Ectodermal cell (in vitro differentiated cells): Measurements from ENCODE around the gene DGCR8.

Source experiments
- H3K27ac ChIP-seq: 2 replicates; pipeline ENCODE4 v1.7.0; 2013; ENCODE audit warnings: mild to moderate bottlenecking, low read depth, low read length; ENCODE audit not compliant: insufficient read depth, poor library complexity, severe bottlenecking
- H3K27me3 ChIP-seq: 2 replicates; pipeline ENCODE4 v1.7.0; 2013; ENCODE audit warnings: mild to moderate bottlenecking, low read length; ENCODE audit not compliant: insufficient read depth, control insufficient read depth, poor library complexity, severe bottlenecking
- H3K36me3 ChIP-seq: one replicate; pipeline ENCODE4 v1.7.0; 2013; ENCODE audit warnings: low read length; ENCODE audit not compliant: control insufficient read depth, insufficient read depth
- H3K4me1 ChIP-seq: one replicate; pipeline ENCODE4 v1.7.0; 2013; ENCODE audit warnings: low read length; ENCODE audit not compliant: control insufficient read depth, insufficient read depth
- H3K4me3 ChIP-seq: 2 replicates; pipeline ENCODE4 v1.7.0; 2013; ENCODE audit warnings: low read depth, low read length, control low read depth; ENCODE audit not compliant: insufficient read depth
- H3K9me3 ChIP-seq: 2 replicates; pipeline ENCODE4 v1.7.0; 2013; ENCODE audit warnings: mild to moderate bottlenecking, low read length, moderate library complexity; ENCODE audit not compliant: control insufficient read depth
- whole genome bisulfite sequencing, 2 experiments: methylation state at CpG; one replicate each; pipeline ENCODE4 v1.1.7; 2013; ENCODE audit warnings: missing lambda C conversion rate in 2 of 2; 5-methylcytosine and 5-hydroxymethylcytosine counted together

DGCR8 gene

DNA sequence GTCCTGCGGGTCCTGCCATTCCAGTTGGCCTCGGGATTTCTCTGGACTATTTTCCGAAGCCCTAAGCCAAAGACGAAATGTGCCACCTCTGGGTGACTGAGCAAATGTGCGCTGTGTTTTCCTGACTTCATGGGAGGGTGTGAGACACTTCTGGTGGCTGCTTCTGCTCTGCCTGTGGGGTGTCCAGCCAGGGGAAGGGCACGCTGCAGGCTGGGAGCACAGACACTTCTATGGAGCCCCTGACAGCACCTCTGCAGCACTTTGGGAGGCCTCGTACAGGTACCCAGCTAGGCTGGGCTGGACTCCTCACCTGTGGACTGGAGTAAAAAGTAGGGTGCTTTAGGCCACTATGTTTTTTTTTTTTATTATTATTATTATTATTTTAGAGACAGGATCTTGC lies 41.5 kb upstream of the DGCR8 start:
- Histone ChIP-seq H3K4me1 (no peaks in the 10 kb centered on the region), H3K36me3 (no peaks in the 10 kb centered on the region), H3K27ac (no peak overlapping the region), H3K27me3 (no peaks in the 10 kb centered on the region), H3K9me3 (no peaks in the 10 kb centered on the region), H3K4me3 (no peak overlapping the region)
- WGBS, 2 experiments, result 95 to 98% methylated on average over 7 of the region's 7 CpGs

DNA sequence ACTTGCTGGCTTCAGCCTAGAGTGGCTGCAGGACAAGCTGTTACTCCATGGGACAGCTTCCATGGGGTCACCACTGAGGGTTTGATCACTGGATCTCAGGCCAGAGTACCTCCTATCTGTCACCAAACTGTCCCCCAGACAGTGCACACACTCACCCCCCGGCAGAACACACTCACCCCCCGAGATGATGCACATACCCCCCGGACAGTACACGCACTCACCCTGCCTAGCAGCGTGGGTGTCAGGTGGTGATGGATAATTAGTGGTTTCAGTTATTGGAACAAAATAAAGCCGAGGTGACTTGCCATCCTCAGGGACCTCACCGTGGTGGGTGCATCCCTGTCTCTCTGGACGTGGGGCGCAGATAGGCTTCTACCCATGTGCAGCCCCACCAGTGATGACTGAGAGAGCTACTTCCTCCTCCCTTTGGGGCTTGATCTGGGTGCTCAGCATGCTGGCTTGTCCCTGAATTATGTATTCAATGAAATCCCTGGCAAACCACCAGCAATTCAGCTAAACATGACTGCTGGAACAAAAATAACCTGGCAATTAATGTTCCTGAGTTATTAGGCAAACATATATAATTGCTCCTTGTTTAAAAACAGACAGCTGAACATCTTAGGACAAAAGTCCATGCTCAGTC lies 40.2 kb upstream of the DGCR8 start:
- H3K9me3 ChIP-seq, result no peaks in the 10 kb centered on the region
- no peaks in the 10 kb centered on the region for H3K36me3 ChIP-seq
- no peaks in the 10 kb centered on the region for H3K4me1 ChIP-seq
- H3K27ac ChIP-seq, result no peak overlapping the region
- no peak overlapping the region for H3K4me3 ChIP-seq
- H3K27me3 ChIP-seq, result no peaks in the 10 kb centered on the region
- WGBS, 2 experiments, result 95 to 97% methylated on average over 8 to 9 of the region's 9 CpGs

DNA sequence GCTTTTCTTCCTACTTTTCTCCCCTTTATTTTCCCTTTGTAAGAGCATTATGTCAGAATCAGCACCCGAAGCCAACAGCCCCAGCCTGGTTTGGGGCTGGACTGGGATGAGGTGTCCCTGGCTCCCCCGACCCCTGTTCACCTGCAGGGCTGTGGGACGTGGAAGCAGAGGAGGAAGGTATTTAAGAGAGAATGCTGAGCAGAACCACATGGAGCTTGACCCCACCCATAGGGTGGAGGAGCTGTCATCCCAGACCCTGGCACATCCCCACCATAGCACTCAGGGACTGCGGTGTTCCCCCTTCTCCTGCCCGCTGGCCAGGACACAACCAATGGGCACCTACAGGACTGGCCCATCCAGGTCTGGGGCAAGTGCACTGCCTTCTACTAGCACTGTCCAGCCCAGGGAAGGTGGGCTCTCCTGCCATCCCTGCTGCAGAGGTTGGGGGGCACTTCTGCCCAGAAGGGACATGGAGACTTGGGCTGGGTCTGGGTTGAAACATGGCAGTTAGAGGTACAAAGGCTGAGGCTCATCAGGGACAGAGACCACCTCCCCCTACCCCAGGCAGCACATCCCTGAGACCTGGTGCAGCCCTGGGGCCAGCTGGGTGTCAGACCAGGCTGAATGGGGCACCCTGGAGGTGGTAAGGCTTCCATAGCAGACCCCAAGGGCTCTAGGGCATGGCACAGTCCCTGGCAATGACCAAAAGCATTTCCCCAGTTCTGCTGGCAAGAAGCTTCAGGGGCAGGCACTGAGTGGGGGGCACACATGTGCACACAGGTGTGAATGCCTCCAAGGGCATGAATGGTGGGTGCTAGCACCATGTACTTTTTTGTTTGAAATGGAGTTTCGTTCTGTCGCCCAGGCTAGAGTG lies 39.5 kb upstream of the DGCR8 start:
- Histone ChIP-seq H3K4me1 (no peaks in the 10 kb centered on the region), H3K9me3 (no peaks in the 10 kb centered on the region), H3K4me3 (no peak overlapping the region), H3K27me3 (no peaks in the 10 kb centered on the region), H3K27ac (no peak overlapping the region), H3K36me3 (no peaks in the 10 kb centered on the region)
- WGBS, 2 experiments, result 92 to 95% methylated on average over 7 of the region's 7 CpGs

DNA sequence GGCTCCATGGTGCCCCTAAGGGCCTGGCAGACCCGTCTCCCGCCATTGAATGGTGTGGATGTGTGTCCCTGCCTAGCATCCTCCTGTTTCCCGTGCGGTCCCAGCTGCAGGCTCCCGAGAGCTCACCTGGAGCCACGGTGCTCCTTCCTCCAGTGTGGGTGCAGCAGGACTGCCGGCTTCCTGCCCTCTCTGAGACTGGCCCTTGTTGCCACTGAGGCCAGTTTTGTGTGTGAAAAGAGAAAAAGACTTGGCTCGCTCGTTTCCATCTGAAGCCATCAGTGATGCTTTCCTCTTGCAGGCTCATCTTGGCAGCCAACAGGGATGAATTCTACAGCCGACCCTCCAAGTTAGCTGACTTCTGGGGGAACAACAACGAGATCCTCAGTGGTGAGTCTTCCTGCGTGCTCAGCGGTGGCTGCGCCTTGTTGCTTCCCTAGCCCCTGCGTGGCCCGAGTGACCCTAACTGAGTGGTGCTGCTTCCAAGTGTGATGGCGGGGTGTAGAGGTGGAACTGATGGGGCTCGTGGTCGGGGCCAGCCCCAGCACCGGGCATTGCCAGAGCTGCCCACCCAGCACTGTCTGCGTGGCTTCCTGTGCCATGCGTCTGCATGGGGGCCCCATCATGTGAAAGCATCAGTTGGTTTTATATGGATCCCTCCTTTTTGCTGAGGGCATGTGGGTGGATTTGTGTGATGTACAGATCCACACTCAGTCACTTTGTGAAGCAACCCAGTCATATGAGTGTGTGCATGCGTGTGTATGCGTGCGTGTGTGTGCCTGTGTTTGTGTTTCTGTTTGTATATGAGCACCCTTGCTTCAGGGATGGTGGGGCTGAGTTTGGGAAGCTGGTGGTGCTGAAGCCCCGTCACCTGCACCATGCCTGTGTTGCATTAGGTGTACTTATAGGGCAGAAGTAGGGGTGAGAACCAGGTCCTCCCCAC lies 36.7 kb upstream of the DGCR8 start:
- H3K4me1 ChIP-seq, result no peaks in the 10 kb centered on the region
- H3K36me3 ChIP-seq, result no peaks in the 10 kb centered on the region
- H3K27ac ChIP-seq, result no peak overlapping the region
- 94 to 95% methylated on average over 26 of the region's 26 CpGs for WGBS, 2 experiments
- no peaks in the 10 kb centered on the region for H3K27me3 ChIP-seq
- H3K4me3 ChIP-seq, result no peak overlapping the region
- H3K9me3 ChIP-seq, result no peaks in the 10 kb centered on the region

DNA sequence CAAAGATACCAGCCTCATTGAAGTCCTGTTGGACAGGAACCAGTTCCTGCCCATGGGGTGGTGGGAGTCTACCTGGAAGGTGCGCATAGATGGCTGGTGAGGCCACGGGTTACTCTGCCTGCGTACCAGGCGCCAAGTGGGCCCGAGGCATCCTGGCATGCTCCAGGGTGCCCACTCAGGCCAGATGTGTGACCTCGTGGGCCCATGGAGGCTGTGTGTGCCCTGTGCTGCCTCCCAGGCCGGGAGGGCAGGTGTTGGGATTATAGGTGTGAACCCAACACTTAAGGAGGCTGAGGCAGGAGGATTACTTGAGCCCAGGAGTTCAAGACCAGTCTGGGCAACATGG lies 36.1 kb upstream of the DGCR8 start:
- H3K27me3 ChIP-seq, result no peaks in the 10 kb centered on the region
- H3K4me3 ChIP-seq, result no peak overlapping the region
- no peaks in the 10 kb centered on the region for H3K36me3 ChIP-seq
- H3K4me1 ChIP-seq, result no peaks in the 10 kb centered on the region
- no peak overlapping the region for H3K27ac ChIP-seq
- H3K9me3 ChIP-seq, result no peaks in the 10 kb centered on the region
- WGBS, 2 experiments, result 93 to 95% methylated on average over 7 of the region's 7 CpGs

DNA sequence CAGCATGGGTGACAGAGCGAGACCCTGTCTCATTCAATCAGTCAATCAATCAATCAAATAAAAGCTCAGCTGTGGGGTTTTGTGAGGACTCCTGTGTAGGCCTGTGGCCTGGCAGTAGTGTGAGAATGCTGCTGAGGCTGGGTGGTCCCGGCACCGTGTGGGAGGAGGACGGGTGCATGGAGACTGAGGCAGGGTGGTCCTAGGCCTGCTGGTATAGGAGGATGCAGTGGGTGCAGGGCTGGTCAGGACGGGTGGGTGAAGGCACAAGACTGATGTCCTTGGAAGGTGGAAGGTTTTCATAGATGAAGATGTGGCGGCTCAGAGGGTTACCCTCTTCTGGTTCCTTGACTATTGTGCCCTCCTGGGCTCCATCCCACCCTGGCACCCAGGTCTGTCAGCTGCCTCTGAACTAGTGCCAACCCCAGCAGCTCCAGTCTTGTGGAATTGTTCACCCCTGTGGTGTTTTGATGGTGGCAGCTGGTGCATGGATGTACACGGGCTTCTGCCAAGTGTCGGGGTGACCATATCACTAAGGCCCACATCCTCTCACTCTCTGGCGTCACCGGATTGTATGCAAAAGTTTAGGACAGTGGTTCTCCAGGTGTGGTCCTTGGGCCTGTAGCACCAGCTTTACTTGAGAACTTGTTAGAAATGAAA lies 35.4 kb upstream of the DGCR8 start:
- H3K36me3 ChIP-seq, result no peaks in the 10 kb centered on the region
- WGBS, 2 experiments, result 92 to 94% methylated on average over 10 of the region's 10 CpGs
- H3K9me3 ChIP-seq, result no peaks in the 10 kb centered on the region

DNA sequence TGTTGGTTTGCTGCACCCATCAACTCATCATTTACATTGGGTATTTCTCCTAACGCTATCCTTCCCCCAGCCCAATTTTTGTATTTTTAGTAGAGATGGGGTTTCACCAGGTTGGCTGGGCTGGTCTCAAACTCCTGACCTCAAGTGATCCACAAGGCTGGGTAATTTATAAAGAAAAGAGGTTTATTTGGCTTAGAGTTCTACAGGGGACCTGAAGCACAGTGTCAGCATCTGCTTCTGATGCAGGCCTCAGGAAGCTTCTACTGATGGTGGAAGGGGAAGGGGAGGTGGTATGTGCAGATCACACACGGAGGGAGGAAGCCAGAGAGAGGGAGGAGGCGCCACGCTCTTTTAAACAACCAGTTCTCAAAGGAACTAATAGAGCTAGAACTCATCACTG lies 33.3 kb upstream of the DGCR8 start:
- no peaks in the 10 kb centered on the region for H3K4me1 ChIP-seq
- no peak overlapping the region for H3K27ac ChIP-seq
- H3K36me3 ChIP-seq, result no peaks in the 10 kb centered on the region
- no peaks in the 10 kb centered on the region for H3K27me3 ChIP-seq
- H3K9me3 ChIP-seq, result no peaks in the 10 kb centered on the region
- no peak overlapping the region for H3K4me3 ChIP-seq
- WGBS, 2 experiments, result 87 to 90% methylated on average over 4 of the region's 4 CpGs

More for the DNA sequence above, 35.4 kb upstream of the DGCR8 start:
- Histone ChIP-seq H3K27me3 (no peaks in the 10 kb centered on the region), H3K27ac (no peak overlapping the region), H3K4me3 (no peak overlapping the region), H3K4me1 (no peaks in the 10 kb centered on the region)

DNA sequence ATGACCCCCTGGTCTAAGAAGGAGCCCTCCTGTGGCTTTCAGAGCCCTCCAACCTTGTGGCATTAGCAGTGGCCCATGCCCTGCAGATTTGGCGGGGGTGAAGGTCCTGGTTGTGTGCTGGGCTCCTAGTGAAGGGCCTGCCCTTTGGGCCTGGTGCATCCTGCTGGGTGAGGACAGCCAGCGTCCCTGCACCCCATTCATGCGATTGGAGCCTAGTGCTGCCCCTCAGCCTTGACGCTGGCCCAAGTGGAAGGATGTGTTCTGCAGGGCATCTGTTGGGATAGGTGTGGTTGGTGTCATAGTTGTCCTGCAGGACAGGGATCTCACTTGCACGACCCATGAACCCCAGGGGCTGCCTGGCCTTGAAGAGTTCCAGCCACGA lies 28.1 kb upstream of the DGCR8 start:
- Histone ChIP-seq H3K27ac (no peak overlapping the region), H3K27me3 (no peaks in the 10 kb centered on the region), H3K36me3 (no peaks in the 10 kb centered on the region), H3K4me1 (no peaks in the 10 kb centered on the region), H3K4me3 (no peak overlapping the region), H3K9me3 (no peaks in the 10 kb centered on the region)
- 93% methylated on average over 6 of the region's 6 CpGs for WGBS, 2 experiments

DNA sequence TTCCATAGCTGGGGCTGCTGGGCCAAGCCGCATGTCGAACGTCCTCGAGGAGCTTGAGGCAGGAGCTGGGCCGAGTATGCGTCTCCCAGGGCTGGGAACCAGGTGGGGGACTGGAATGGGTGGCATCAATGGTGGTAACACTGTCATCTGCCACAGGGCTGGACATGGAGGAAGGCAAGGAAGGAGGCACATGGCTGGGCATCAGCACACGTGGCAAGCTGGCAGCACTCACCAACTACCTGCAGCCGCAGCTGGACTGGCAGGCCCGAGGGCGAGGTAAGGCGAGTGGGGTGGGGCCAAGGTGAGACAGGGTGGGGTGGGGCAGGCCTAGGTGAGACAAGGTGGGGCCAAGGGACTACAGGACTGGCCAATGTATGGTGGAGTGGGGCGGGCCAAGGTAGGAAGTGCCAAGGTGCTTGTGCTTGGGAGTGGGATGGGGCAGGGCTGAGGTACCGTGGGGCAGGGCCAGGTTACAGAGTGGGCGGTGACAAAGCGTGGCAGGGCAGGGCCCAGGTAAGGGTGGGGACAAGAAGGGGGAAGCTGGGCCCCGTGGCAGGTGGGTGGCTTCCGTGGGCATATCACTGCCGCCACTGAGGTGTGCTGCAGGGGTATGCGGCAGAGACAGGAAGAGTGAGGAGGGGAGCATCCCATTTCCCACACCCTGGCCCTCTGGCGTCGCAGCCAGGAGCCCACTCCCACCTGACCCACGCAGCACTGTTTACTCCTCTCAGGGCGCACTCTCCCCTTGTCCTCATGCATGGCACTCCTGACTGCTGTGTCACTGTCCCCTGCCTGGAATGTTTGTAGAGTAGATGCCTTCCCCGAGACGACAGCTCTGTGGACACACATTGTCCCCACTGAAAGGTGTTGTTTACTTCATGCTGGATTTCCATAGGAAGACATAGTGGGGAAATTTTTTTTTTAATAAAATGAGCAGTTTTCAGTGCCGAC lies 27.5 kb upstream of the DGCR8 start:
- no peak overlapping the region for H3K27ac ChIP-seq
- no peaks in the 10 kb centered on the region for H3K27me3 ChIP-seq
- WGBS, 2 experiments, result 94 to 96% methylated on average over 26 of the region's 26 CpGs
- H3K36me3 ChIP-seq, result no peaks in the 10 kb centered on the region
- H3K4me1 ChIP-seq, result no peaks in the 10 kb centered on the region
- H3K4me3 ChIP-seq, result no peak overlapping the region
- H3K9me3 ChIP-seq, result no peaks in the 10 kb centered on the region
